ENCODE measurements around the gene LRRC4C. TPM values are rescaled to one million over a fixed set of nuclear protein-coding genes. Genes with fewer than 3 reads are reported as not detected.
A peak's percentile ranks its signal among the peaks of the same experiment; 100 is the strongest.

The LRRC4C gene
- total and polyA plus RNA-seq, 10 of the 15 experiments (the other 5 are each of a cell fraction or from before 2014, with no cell fraction given) = 1.5 TPM; not detected in 9

DNA sequence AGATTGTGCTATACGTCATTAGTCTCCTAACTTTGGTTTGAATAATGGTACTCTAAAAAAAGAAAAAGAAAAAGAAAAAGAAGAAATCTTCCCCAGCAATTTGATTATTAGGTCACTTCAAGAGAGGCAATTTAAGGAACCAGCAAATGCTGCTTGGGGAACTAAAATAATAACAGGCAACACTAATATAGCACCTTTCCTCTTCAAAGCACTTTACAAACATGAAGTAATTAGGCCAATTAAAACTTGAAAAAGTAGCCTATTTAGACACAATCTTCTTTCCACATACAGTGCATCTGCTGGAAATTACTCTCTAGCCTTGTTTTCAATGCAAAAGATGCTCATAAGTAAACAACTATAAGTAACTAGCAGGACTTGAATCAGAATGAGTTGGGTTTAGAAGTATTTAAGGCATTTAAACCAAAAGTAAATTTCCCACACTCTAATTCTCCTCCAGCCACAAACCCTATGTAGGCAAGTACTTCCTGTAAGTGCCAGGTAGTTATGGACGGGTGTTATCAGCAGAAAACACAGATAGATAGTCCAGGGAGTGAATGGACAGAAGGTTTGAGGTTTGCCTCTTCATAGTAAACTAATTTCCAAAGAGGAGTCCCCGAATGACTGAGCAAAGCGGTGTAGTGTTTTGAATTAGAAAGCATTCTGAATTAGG, 44.5 kb downstream of the LRRC4C start:
- H3K27ac ChIP-seq (ENCODE audit: control insufficient read depth, insufficient read depth) = no peak overlapping the region
- intact Hi-C loops (cut with micrococcal nuclease; ENCODE audit: unreplicated experiment) = loop anchor here (5.0 kb wide), 1 partner anchor 108 kb away; no protein-coding TSS in a partner anchor
- RAD21 ChIA-PET (ENCODE audit: unreplicated experiment) = interaction anchor here (1.2 to 2.3 kb wide), 5 partner anchors 11 to 94 kb away, joined by 3 to 15 read pairs (median 7); no protein-coding TSS in a partner anchor
- CTCF ChIA-PET = interaction anchor here (1.0 to 1.2 kb wide), 2 partner anchors 8 to 11 kb away, joined by 3 to 6 read pairs; no protein-coding TSS in a partner anchor
- DNase-seq (ENCODE audit: low read depth, low spot score) (no peak), ATAC-seq (no peak; the same call in 2 of the 3 replicates), FAIRE-seq (no peak)
- SMC1A ChIA-PET (ENCODE audit: uncharacterized antibody, unreplicated experiment) = interaction anchor here (0.6 to 2.2 kb wide), 7 partner anchors 11 to 106 kb away, joined by 3 to 12 read pairs (median 4); no protein-coding TSS in a partner anchor
- H4K20me1 ChIP-seq (ENCODE audit: control insufficient read depth, insufficient read depth) = no peaks in the 10 kb centered on the region
- H3K27me3 ChIP-seq (replicated peaks in 1 of 2; ENCODE audit: control insufficient read depth in 2 of 2, insufficient read depth in 2 of 2, low read length in 1 of 2) = no peaks in the 10 kb centered on the region; a peak in 1 of 4 replicates
- H3K36me3 ChIP-seq (ENCODE audit: control insufficient read depth in 2 of 2, insufficient read depth in 2 of 2, low read length in 1 of 2) = no peaks in the 10 kb centered on the region
- peak; percentile 93 for TF ChIP-seq MTA2 (IDR thresholded peaks at IDR 0.05; ENCODE audit: low read depth)
- TF ChIP-seq ATF7 (IDR thresholded peaks at IDR 0.05; ENCODE audit: low read depth) = peak; percentile 37
- no peak for TF ChIP-seq SRF (IDR thresholded peaks at IDR 0.05; ENCODE audit: low read depth in 2 of 2, low read length in 2 of 2)
- no peak overlapping the region for H3K4me2 ChIP-seq (ENCODE audit: control insufficient read depth, insufficient read depth)
- H3K4me1 ChIP-seq (ENCODE audit: control insufficient read depth, insufficient read depth, low read length) = no peaks in the 10 kb centered on the region
- H3K4me3 ChIP-seq = no peak overlapping the region
- no peak overlapping the region for H2AFZ ChIP-seq (ENCODE audit: control insufficient read depth, low read depth, low read length)
- no peaks in the 10 kb centered on the region for H3K79me2 ChIP-seq (ENCODE audit: control insufficient read depth, insufficient read depth, low read length)
- BruUV-seq (replicated peaks) = no TSS peak
- WGBS (ENCODE audit: insufficient coverage, insufficient replicate concordance, low lambda C conversion rate, missing lambda C conversion rate) = 2% methylated on average over 4 of the region's 4 CpGs
- H3K9ac ChIP-seq (ENCODE audit: control insufficient read depth, insufficient read depth, low read length) = no peak overlapping the region
- in situ Hi-C loops (cut with MboI) = no loop called here
- POLR2A ChIA-PET = interaction anchor here (1.6 kb wide), 1 partner anchor 11 kb away, joined by 4 read pairs; no protein-coding TSS in a partner anchor
- H3K9me3 ChIP-seq (replicated peaks; ENCODE audit: control insufficient read depth, insufficient read depth, low read length) = no peaks in the 10 kb centered on the region

DNA sequence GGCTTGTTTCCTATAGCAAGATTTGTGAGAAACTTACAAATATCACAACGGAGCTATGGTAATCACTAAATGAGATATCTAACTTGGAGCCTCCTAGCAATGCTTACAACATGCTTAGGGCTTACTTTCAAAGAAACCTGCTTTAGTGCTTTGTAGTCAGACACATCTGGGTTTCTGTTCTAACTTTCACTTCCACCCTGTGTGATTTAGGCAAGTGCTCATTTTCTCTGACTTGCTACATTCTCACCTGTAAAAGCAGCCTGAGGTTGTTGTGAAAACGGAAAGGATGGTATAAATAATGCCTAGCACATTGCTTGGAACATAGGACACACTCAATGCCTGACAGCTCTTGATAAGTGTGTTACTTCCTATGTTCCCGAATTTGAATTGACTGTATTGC, 45.6 kb downstream of the LRRC4C start:
- Histone ChIP-seq H3K9ac (ENCODE audit: control insufficient read depth, insufficient read depth, low read length) (no peak overlapping the region), H3K27me3 (replicated peaks in 1 of 2; ENCODE audit: control insufficient read depth in 2 of 2, insufficient read depth in 2 of 2, low read length in 1 of 2) (no peaks in the 10 kb centered on the region; a peak in 1 of 4 replicates), H3K4me2 (ENCODE audit: control insufficient read depth, insufficient read depth) (no peak overlapping the region), H3K27ac (ENCODE audit: control insufficient read depth, insufficient read depth) (no peak overlapping the region), H3K9me3 (replicated peaks; ENCODE audit: control insufficient read depth, insufficient read depth, low read length) (no peaks in the 10 kb centered on the region), H3K79me2 (ENCODE audit: control insufficient read depth, insufficient read depth, low read length) (no peaks in the 10 kb centered on the region), H3K4me3 (no peak overlapping the region), H2AFZ (ENCODE audit: control insufficient read depth, low read depth, low read length) (no peak overlapping the region), H4K20me1 (ENCODE audit: control insufficient read depth, insufficient read depth) (no peaks in the 10 kb centered on the region), H3K36me3 (ENCODE audit: control insufficient read depth in 2 of 2, insufficient read depth in 2 of 2, low read length in 1 of 2) (no peaks in the 10 kb centered on the region), H3K4me1 (ENCODE audit: control insufficient read depth, insufficient read depth, low read length) (no peaks in the 10 kb centered on the region)
- in situ Hi-C loops (cut with MboI) (no loop called here), intact Hi-C loops (cut with micrococcal nuclease; ENCODE audit: unreplicated experiment) (no loop called here)
- POLR2A ChIA-PET = interaction anchor here (0.7 kb wide), 1 partner anchor 105 kb away, joined by 4 read pairs; no protein-coding TSS in a partner anchor
- SMC1A ChIA-PET (ENCODE audit: uncharacterized antibody, unreplicated experiment) = interaction anchor here (0.6 to 2.2 kb wide), 11 partner anchors 9 to 163 kb away, joined by 3 to 12 read pairs (median 3); no protein-coding TSS in a partner anchor
- 0% methylated on average over 3 of the region's 3 CpGs for WGBS (ENCODE audit: insufficient coverage, insufficient replicate concordance, low lambda C conversion rate, missing lambda C conversion rate)
- TF ChIP-seq, protein P1, sequence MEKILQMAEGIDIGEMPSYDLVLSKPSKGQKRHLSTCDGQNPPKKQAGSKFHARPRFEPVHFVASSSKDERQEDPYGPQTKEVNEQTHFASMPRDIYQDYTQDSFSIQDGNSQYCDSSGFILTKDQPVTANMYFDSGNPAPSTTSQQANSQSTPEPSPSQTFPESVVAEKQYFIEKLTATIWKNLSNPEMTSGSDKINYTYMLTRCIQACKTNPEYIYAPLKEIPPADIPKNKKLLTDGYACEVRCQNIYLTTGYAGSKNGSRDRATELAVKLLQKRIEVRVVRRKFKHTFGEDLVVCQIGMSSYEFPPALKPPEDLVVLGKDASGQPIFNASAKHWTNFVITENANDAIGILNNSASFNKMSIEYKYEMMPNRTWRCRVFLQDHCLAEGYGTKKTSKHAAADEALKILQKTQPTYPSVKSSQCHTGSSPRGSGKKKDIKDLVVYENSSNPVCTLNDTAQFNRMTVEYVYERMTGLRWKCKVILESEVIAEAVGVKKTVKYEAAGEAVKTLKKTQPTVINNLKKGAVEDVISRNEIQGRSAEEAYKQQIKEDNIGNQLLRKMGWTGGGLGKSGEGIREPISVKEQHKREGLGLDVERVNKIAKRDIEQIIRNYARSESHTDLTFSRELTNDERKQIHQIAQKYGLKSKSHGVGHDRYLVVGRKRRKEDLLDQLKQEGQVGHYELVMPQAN (conservative IDR thresholded peaks at IDR 0.05) = no peak
- TF ChIP-seq, protein P2, sequence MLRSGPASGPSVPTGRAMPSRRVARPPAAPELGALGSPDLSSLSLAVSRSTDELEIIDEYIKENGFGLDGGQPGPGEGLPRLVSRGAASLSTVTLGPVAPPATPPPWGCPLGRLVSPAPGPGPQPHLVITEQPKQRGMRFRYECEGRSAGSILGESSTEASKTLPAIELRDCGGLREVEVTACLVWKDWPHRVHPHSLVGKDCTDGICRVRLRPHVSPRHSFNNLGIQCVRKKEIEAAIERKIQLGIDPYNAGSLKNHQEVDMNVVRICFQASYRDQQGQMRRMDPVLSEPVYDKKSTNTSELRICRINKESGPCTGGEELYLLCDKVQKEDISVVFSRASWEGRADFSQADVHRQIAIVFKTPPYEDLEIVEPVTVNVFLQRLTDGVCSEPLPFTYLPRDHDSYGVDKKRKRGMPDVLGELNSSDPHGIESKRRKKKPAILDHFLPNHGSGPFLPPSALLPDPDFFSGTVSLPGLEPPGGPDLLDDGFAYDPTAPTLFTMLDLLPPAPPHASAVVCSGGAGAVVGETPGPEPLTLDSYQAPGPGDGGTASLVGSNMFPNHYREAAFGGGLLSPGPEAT (IDR thresholded peaks at IDR 0.05; ENCODE audit: low read depth) = peak; percentile 21; the same call in 1 of the 2 replicates
- peak; percentile 66; the same call in 1 of the 2 replicates for TF ChIP-seq SPI1 (IDR thresholded peaks at IDR 0.05; ENCODE audit: borderline replicate concordance, insufficient read depth, low read depth, low read length)
- TF ChIP-seq NRF1 (conservative IDR thresholded peaks at IDR 0.05; ENCODE audit: low read depth, low read length) = no peak
- TF ChIP-seq POLR2A (IDR thresholded peaks at IDR 0.05; ENCODE audit: low read depth, low read length) = no peak
- TF ChIP-seq IKZF1 (conservative IDR thresholded peaks at IDR 0.05) = peak; percentile 70; the same call in 1 of the 2 replicates
- peak; percentile 39; the same call in 1 of the 2 replicates for TF ChIP-seq ATF7 (IDR thresholded peaks at IDR 0.05; ENCODE audit: low read depth)
- TF ChIP-seq MTA2 (IDR thresholded peaks at IDR 0.05; ENCODE audit: low read depth) = peak; percentile 28; the same call in 1 of the 2 replicates
- TF ChIP-seq DPF2 (IDR thresholded peaks at IDR 0.05) = peak; percentile 31; the same call in 1 of the 2 replicates
- 0 out of 4 replicates have a peak, but pooled peaks of 1 of the 2 experiments have one; percentile 31 for TF ChIP-seq EP300 (IDR thresholded peaks at IDR 0.05; ENCODE audit: borderline replicate concordance in 1 of 2, control insufficient read depth in 1 of 2, low read depth in 2 of 2, low read length in 2 of 2)
- DNase-seq (ENCODE audit: low read depth, low spot score) (no peak), ATAC-seq (peak; percentile 91), FAIRE-seq (no peak)
- no TSS peak for BruUV-seq (replicated peaks)
- RAD21 ChIA-PET (ENCODE audit: unreplicated experiment) = interaction anchor here (1.4 to 2.4 kb wide), 4 partner anchors 12 to 104 kb away, joined by 7 to 15 read pairs (median 10); no protein-coding TSS in a partner anchor
- CTCF ChIA-PET = interaction anchor here (0.6 to 2.1 kb wide), 4 partner anchors 9 to 1326 kb away, joined by 3 to 6 read pairs (median 4); no protein-coding TSS in a partner anchor
